ENCODE measurements around the gene ZBTB40.

Gene ZBTB40

DNA sequence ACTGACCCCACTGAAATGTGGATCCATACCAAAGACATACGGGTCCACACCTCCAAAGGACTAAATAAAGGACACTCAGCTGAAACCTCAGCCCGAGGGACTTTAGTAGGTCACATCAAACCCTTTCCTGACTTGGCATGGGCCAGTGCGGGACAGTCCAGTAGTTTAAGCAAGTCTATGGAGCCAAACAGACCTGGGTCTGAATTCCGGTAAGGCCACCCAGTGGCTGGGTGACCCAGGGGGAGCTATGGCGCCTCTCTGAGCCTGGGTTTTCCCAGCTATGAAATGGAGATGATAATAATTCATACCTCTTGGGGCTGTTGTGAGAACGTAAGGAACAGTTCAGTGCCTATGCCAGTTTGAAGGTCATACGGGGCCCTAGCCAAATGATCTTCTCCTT, 36.2 kb upstream of the ZBTB40 start:
- TF ChIP-seq, protein P1, sequence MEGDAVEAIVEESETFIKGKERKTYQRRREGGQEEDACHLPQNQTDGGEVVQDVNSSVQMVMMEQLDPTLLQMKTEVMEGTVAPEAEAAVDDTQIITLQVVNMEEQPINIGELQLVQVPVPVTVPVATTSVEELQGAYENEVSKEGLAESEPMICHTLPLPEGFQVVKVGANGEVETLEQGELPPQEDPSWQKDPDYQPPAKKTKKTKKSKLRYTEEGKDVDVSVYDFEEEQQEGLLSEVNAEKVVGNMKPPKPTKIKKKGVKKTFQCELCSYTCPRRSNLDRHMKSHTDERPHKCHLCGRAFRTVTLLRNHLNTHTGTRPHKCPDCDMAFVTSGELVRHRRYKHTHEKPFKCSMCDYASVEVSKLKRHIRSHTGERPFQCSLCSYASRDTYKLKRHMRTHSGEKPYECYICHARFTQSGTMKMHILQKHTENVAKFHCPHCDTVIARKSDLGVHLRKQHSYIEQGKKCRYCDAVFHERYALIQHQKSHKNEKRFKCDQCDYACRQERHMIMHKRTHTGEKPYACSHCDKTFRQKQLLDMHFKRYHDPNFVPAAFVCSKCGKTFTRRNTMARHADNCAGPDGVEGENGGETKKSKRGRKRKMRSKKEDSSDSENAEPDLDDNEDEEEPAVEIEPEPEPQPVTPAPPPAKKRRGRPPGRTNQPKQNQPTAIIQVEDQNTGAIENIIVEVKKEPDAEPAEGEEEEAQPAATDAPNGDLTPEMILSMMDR (conservative IDR thresholded peaks at IDR 0.05; ENCODE audit: control insufficient read depth, insufficient read depth, low read depth, low read length) = no peak
- no peak overlapping the region for H3K4me3 ChIP-seq (ENCODE audit: control insufficient read depth, low read depth, low read length)
- no peak for DNase-seq (ENCODE audit: low read depth)

DNA sequence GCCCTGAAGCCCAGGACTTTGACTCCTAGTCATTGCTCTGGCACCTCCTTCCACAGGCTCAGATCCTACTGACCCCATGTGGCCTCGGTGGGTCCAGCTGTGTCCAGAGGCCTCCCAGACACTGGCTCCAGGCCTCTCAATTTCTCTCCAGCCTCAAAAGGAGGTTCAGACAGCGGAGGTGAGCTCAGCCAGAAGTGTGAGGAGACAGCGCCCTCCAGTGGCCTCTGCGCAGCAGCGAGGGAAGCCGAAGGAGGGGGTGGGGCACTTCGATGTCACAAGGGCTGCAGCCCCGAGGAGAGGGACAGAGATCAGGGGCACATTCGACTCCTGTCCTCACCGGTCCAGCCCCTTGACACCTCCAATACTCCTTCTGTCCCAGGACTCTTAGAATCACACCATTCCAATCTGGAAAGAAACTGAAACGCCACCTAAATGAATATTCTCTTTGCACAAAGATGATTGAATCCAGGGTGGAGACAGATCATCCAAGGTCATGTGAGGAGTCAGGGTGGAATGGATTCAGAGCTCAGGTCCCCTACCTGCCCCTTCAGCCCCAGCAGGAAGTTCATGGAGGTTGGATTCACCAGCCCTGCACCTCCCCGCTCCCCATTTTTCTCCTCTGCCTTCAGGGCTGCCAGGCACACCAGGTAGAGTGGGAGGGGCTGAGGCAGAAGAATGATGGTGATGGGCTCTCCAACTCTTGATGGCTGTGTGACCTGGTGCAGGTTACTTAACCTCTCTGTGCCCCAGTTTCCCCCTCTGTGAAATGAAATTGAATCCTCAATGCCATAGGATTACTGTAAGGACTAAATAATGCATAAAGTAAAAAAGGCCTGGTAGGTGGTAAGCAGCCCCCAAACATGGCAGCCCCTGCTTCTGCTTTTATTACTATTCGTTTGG, 34.8 kb upstream of the ZBTB40 start:
- TF ChIP-seq, protein P1 (conservative IDR thresholded peaks at IDR 0.05; ENCODE audit: control insufficient read depth, insufficient read depth, low read depth, low read length) = peak; percentile 90
- H3K4me3 ChIP-seq (ENCODE audit: control insufficient read depth, low read depth, low read length) = no peak overlapping the region
- peak; percentile 68 for DNase-seq (ENCODE audit: low read depth)

DNA sequence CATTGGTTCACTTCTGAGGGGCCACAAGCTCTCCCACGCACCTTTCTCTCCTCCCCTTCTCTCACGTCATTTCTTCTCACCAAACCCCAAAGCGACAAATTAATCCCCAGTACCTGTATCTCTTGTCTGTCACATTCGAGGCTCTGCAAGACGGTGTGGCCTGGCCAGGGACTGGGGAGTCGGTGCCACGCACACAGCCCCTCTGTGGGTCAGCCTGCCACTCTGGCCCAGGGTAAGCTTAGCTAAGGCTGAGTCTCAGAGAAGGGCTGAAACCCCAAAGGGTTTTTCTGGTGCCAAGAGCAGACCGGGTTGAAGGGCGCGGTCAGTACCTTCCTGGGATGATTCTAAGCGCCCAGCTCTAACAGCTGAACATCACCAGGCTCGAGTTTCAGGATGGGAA, 34.2 kb upstream of the ZBTB40 start:
- H3K4me3 ChIP-seq (ENCODE audit: control insufficient read depth, low read depth, low read length) = no peak overlapping the region
- DNase-seq (ENCODE audit: low read depth) = no peak
- TF ChIP-seq, protein P1 (conservative IDR thresholded peaks at IDR 0.05; ENCODE audit: control insufficient read depth, insufficient read depth, low read depth, low read length) = no peak

DNA sequence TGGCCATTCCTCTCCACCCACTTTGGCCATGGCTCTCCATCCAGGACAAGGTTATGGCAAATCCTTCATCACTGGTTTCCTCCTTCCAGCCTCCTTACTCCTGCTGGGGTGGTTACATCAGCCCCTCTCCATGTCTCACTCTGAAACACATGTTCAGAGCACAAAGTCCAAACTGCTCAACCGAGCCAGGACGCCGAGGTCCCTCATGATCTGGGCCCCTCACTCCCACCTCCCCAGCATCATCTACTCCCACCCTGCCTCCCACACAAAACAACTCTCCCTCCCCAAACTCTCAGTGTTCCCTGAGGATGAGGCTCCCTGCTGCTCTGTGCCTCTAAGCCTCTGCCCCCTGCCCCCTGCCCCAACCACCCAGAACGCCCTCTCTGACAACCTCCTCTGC, 33.3 kb upstream of the ZBTB40 start:
- no peak for DNase-seq (ENCODE audit: low read depth)
- TF ChIP-seq, protein P1 (conservative IDR thresholded peaks at IDR 0.05; ENCODE audit: control insufficient read depth, insufficient read depth, low read depth, low read length) = no peak
- no peak overlapping the region for H3K4me3 ChIP-seq (ENCODE audit: control insufficient read depth, low read depth, low read length)

DNA sequence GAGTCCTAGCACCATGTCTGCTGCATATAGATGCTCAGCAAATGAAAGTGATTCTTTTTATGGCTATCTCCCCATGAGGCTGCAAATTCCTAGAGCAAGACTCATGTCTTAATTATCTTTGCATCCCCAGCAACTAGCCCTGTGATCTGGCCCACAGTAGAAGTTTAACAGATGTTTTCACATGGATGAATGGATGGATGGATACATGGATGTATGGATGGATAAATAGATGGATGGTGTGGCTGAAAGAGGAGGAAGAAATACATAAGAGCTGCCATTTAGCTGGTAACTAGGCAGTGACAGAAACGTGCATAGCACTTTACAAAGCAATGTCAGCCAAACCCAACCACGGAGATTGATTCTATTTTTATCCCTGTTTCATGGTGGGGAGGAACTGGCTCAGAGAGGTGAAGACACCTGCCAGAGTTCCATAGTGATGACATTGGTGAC, 32.7 kb upstream of the ZBTB40 start:
- peak; percentile 21 for DNase-seq (ENCODE audit: low read depth)
- H3K4me3 ChIP-seq (ENCODE audit: control insufficient read depth, low read depth, low read length) = no peak overlapping the region
- TF ChIP-seq, protein P1 (conservative IDR thresholded peaks at IDR 0.05; ENCODE audit: control insufficient read depth, insufficient read depth, low read depth, low read length) = no peak

DNA sequence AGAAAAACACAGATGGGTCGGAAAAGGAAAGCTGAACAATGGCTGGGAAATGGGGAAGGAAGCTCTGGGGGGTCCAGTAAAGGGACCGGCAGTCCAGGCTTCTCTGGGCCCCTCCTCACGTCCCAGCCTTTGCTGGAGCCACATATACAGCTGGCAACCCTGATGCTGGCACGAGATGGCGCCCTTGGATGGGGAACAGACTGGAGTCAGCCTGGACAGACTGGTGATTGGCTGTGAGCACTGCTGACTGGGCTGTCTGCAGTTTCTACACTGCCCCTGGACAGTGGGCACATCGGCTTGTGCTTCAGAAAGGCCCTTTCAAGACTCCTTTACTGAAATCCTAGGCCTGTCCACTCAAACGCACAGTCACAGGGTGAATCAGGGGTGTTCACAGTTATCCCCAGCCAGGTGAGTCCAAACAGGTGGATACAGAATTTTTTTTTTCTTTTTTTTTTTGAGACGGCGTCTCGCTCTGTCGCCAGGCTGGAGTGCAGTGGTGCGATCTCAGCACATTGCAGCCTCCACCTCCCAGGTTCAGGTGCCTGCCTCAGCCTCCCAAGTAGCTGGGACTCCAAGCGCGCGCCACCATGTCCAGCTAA, 31.1 kb upstream of the ZBTB40 start:
- TF ChIP-seq, protein P1 (conservative IDR thresholded peaks at IDR 0.05; ENCODE audit: control insufficient read depth, insufficient read depth, low read depth, low read length) = peak; percentile 75
- no peak overlapping the region for H3K4me3 ChIP-seq (ENCODE audit: control insufficient read depth, low read depth, low read length)
- DNase-seq (ENCODE audit: low read depth) = peak; percentile 71
